Measurements from ENCODE around the gene CD151.
A peak's percentile ranks its signal among the peaks of the same experiment; 100 is the strongest.

- TF ChIP-seq NRF1 (IDR thresholded peaks at IDR 0.05; ENCODE audit: low read depth, low read length) (no peak), EP300 (IDR thresholded peaks at IDR 0.05; ENCODE audit: borderline replicate concordance in 1 of 2, low read depth in 1 of 2, low read length in 1 of 2) (no peak), RAD21 (IDR thresholded peaks at IDR 0.05; ENCODE audit: low read length) (no peak), CTCF (IDR thresholded peaks at IDR 0.05) (peak; percentile 32), MAX (IDR thresholded peaks at IDR 0.05; ENCODE audit: low read depth) (no peak), GABPA (IDR thresholded peaks at IDR 0.05; ENCODE audit: low read depth) (no peak), MEF2A (IDR thresholded peaks at IDR 0.05; ENCODE audit: borderline replicate concordance, low read depth) (no peak), POLR2AphosphoS5 (IDR thresholded peaks at IDR 0.05; ENCODE audit: low read depth, low read length) (no peak), NFIC (IDR thresholded peaks at IDR 0.05; ENCODE audit: borderline replicate concordance) (no peak), RCOR1 (IDR thresholded peaks at IDR 0.05; ENCODE audit: low read length) (no peak), EZH2phosphoT487 (IDR thresholded peaks at IDR 0.05; ENCODE audit: borderline replicate concordance, low read depth) (no peak)
These were observed 37.3 kb downstream of the CD151 start for GRCh38 chr11:870127-870413.

Data from SK-N-SH (cell line).